ENCODE measurements around the gene PRC1.

DNA sequence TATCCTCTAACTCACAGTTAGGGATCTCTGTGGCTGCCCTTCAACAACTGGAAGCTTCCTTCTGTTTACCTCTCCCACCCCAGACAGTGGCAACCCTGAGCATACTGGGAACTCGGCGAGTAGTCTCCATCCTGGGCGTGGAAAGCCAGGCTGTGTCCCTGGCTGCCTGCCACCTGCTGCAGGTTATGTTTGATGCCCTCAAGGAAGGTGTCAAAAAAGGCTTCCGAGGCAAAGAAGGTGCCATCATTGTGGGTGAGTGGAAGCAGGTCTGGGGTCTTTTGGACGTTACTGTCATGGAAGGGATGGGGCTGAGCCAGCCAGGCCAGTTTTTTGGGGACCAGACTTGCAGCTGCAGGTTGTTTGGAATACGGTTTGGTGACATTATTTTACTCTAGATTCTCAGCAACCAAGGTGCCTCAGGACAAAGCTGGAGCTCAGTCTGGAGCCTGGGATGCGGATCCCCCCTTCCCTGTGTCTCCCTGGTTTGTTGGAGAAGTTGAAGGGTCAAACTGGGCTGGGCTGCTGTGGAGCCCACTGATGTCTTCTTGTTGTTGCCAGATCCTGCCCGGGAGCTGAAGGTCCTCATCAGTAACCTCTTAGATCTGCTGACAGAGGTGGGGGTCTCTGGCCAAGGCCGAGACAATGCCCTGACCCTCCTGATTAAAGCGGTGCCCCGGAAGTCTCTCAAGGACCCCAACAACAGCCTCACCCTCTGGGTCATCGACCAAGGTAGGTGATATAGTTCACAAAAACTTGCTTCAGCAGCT is 51.8 kb downstream of the PRC1 start:
- TF ChIP-seq, protein P1, sequence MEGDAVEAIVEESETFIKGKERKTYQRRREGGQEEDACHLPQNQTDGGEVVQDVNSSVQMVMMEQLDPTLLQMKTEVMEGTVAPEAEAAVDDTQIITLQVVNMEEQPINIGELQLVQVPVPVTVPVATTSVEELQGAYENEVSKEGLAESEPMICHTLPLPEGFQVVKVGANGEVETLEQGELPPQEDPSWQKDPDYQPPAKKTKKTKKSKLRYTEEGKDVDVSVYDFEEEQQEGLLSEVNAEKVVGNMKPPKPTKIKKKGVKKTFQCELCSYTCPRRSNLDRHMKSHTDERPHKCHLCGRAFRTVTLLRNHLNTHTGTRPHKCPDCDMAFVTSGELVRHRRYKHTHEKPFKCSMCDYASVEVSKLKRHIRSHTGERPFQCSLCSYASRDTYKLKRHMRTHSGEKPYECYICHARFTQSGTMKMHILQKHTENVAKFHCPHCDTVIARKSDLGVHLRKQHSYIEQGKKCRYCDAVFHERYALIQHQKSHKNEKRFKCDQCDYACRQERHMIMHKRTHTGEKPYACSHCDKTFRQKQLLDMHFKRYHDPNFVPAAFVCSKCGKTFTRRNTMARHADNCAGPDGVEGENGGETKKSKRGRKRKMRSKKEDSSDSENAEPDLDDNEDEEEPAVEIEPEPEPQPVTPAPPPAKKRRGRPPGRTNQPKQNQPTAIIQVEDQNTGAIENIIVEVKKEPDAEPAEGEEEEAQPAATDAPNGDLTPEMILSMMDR (IDR thresholded peaks at IDR 0.05) = no peak
- TF ChIP-seq POLR2A (IDR thresholded peaks at IDR 0.05) = no peak
